Ishikawa (cell line): ENCODE measurements around the gene MAGI2.

Source experiments
- CEBPB ChIP-seq: IDR thresholded peaks from 2 replicates; pipeline ENCODE4 v1.6.1; 2012
- CREB1 ChIP-seq: IDR thresholded peaks from 2 replicates; pipeline ENCODE4 v1.6.1; 2012; ENCODE audit warnings: low read depth
- EP300 ChIP-seq: IDR thresholded peaks from 2 replicates; pipeline ENCODE4 v1.6.1; 2012; ENCODE audit warnings: borderline replicate concordance
- MAX ChIP-seq: IDR thresholded peaks from 2 replicates; pipeline ENCODE4 v1.6.1; 2012
- RAD21 ChIP-seq: IDR thresholded peaks from 2 replicates; pipeline ENCODE4 v1.6.1; 2012; ENCODE audit warnings: low read depth
- YY1 ChIP-seq: IDR thresholded peaks from 2 replicates; pipeline ENCODE4 v1.6.1; 2012; ENCODE audit warnings: low read depth

GRCh38 chr7:78777829-78778228 lies 675.6 kb downstream of the MAGI2 start:
- TF ChIP-seq YY1 (no peak), CEBPB (no peak), EP300 (no peak), RAD21 (no peak), CREB1 (no peak), MAX (no peak)
